ENCODE measurements around the gene SLC35G4.
"Not testable (repeated sequence)": the region's sequence is repeated elsewhere in the genome, so short reads cannot be mapped to it uniquely, and the experiment has no call there.

SLC35G4 gene

DNA sequence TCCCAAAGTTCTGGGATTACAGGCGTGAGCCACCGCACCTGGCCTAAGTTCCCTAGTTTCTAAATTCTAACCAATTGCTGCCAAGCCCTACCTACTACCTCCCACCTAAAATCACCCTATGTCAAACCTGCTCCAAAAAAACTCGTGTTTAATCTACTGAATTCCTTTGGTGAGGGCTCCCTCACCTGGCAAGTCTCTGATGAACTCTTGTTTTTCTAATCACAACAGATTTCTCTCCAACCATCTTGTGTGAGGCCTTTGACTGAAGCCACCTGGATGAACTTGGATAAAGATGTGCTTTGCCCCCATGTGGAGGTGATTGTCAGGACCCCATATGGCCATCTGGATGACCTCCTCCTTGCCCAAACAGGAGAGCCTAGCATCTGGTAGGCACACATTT, 17.4 kb upstream of the SLC35G4 start:
- no peaks in the 10 kb centered on the region for H3K36me3 ChIP-seq
- intact Hi-C loops (cut with DNase I; ENCODE audit: low total_unique reads) = no loop called here
- no peak for DNase-seq

DNA sequence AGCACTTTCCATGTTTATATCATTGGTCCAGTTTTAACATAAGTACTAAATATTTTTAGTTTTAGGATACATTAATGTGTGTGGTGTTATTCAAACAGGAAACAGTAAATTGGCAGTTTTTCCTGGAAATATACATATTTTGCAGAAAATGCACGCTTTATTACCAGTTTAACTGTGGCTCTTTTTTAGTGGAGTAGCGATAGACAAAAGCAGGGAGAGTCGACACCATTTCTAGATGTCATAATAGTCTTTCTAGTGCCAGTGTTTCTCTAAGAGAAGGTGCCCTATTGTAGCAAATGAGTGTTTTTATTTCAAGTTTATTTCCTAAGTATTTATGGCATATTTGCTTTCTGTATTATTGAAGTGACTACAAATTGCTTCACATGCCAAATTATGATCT, 9.1 kb upstream of the SLC35G4 start:
- Histone ChIP-seq H3K27ac (no peak overlapping the region), H3K9me3 (peaks cover 0 to 7% (median 0%) of the 10 kb centered on the region in 3 donors), H3K36me3 (no peaks in the 10 kb centered on the region), H3K4me3 (no peak overlapping the region), H3K4me1 (no peaks in the 10 kb centered on the region), H3K27me3 (no peaks in the 10 kb centered on the region)
- TF ChIP-seq, protein P1, sequence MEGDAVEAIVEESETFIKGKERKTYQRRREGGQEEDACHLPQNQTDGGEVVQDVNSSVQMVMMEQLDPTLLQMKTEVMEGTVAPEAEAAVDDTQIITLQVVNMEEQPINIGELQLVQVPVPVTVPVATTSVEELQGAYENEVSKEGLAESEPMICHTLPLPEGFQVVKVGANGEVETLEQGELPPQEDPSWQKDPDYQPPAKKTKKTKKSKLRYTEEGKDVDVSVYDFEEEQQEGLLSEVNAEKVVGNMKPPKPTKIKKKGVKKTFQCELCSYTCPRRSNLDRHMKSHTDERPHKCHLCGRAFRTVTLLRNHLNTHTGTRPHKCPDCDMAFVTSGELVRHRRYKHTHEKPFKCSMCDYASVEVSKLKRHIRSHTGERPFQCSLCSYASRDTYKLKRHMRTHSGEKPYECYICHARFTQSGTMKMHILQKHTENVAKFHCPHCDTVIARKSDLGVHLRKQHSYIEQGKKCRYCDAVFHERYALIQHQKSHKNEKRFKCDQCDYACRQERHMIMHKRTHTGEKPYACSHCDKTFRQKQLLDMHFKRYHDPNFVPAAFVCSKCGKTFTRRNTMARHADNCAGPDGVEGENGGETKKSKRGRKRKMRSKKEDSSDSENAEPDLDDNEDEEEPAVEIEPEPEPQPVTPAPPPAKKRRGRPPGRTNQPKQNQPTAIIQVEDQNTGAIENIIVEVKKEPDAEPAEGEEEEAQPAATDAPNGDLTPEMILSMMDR (IDR thresholded peaks at IDR 0.05) = no peak
- intact Hi-C loops (cut with DNase I; ENCODE audit: low total_unique reads) = no loop called here
- no peak for DNase-seq

More for the DNA sequence above, 17.4 kb upstream of the SLC35G4 start:
- Histone ChIP-seq H3K27me3 (peaks cover 0 to 7% of the 10 kb centered on the region in 2 donors), H3K9me3 (peaks cover 0 to 7% (median 0%) of the 10 kb centered on the region in 3 donors), H3K4me1 (no peaks in the 10 kb centered on the region), H3K27ac (no peak overlapping the region), H3K4me3 (no peak overlapping the region)
- TF ChIP-seq, protein P1 (IDR thresholded peaks at IDR 0.05) = no peak

DNA sequence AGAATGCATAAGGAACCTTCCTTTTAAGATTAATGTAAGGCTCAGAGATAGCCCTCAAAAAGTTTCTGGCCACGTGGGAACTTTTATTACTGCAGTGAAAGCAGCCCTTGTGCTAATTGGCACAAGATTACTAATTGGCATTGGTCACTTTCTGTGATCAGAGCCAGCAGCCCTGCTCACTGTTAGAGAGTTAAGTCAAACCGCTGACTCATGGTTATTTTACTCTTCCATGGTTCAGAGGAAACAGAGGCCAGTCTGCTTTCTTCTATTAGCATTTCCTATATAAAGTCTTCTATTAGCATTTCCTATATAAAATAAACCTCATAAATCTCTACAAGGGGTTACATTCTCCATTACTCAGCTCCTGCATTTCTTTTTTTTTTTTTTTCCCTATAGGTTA, 1.5 kb upstream of the SLC35G4 start:
- H3K4me1 ChIP-seq = no peaks in the 10 kb centered on the region
- H3K36me3 ChIP-seq = no peaks in the 10 kb centered on the region
- intact Hi-C loops (cut with DNase I; ENCODE audit: low total_unique reads) = no loop called here
- TF ChIP-seq, protein P1 (IDR thresholded peaks at IDR 0.05) = no peak
- H3K4me3 ChIP-seq = no peak overlapping the region
- no peaks in the 10 kb centered on the region for H3K27me3 ChIP-seq
- no peaks in the 10 kb centered on the region for H3K9me3 ChIP-seq
- no peak for DNase-seq
- H3K27ac ChIP-seq = no peak overlapping the region

DNA sequence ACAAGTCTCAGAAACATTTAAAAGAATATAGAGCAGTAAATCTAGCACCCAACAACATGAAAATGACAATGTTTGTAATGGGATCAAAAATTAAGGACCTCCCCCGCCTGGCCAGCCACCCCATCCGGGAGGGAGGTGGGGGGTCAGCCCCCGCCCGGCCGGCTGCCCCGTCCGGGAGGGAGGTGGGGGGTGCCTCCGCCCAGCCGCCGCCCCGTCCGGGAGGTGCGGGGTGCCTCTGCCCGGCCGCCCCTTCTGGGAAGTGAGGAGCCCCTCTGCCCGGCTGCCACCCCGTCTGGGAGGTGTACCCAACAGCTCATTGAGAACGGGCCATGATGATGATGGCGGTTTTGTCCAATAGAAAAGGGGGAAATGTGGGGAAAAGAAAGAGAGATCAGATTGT, 778 bp upstream of the SLC35G4 start:
- H3K36me3 ChIP-seq; H3K9me3 ChIP-seq; H3K27ac ChIP-seq; DNase-seq; H3K4me1 ChIP-seq; H3K27me3 ChIP-seq; H3K4me3 ChIP-seq; intact Hi-C loops (cut with DNase I; ENCODE audit: low total_unique reads): not testable (repeated sequence)

DNA sequence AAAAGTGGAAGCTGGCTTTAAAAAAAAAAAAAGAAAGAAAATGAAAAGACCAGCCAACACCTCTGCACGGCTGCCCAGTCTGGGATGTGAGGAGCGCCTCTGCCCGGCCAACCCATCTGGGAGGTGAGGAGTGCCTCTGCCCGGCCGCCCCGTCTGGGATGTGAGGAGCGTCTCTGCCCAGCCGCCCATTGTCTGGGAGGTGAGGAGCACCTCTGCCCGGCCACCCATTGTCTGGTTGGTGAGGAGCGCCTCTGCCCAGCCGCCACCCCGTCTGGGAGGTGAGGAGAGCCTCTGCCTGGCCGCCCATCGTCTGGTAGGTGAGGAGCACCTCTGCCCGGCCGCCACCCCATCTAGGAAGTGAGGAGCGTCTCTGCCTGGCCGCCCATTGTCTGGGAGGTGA, 3.7 kb downstream of the SLC35G4 start:
- H3K4me1 ChIP-seq; H3K4me3 ChIP-seq; H3K27ac ChIP-seq; H3K27me3 ChIP-seq; DNase-seq; intact Hi-C loops (cut with DNase I; ENCODE audit: low total_unique reads); H3K36me3 ChIP-seq: not testable (repeated sequence)
- peaks cover 0 to 13% (median 0%) of the 10 kb centered on the region in 3 donors for H3K9me3 ChIP-seq

GRCh38 chr18:11613611-11614010, 4.2 kb downstream of the SLC35G4 start:
- H3K9me3 ChIP-seq = peaks cover 0 to 13% (median 0%) of the 10 kb centered on the region in 3 donors
- H3K4me3 ChIP-seq; H3K27ac ChIP-seq; H3K27me3 ChIP-seq; H3K36me3 ChIP-seq; DNase-seq; intact Hi-C loops (cut with DNase I; ENCODE audit: low total_unique reads); H3K4me1 ChIP-seq: not testable (repeated sequence)

DNA sequence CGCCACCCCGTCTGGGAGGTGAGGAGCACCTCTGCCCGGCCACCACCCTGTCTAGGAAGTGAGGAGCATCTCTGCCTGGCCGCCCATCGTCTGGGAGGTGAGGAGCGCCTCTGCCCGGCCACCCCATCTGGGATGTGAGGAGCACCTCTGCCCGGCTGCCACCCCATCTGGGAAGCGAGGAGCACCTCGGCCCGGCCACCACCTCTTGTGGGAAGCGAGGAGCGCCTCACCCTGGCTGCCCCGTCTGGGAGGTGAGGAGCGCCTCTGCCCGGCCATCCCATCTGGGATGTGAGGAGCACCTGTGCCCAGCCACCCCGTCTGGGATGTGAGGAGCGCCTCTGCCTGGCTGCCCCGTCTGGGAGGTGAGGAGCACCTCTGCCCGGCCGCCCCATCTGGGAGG, 4.6 kb downstream of the SLC35G4 start:
- intact Hi-C loops (cut with DNase I; ENCODE audit: low total_unique reads); H3K36me3 ChIP-seq: not testable (repeated sequence)

GRCh38 chr18:11614981-11615380, 5.6 kb downstream of the SLC35G4 start:
- H3K36me3 ChIP-seq; H3K27ac ChIP-seq; DNase-seq; H3K27me3 ChIP-seq; H3K4me3 ChIP-seq; H3K4me1 ChIP-seq; intact Hi-C loops (cut with DNase I; ENCODE audit: low total_unique reads): not testable (repeated sequence)
- peaks cover 0 to 13% (median 0%) of the 10 kb centered on the region in 3 donors for H3K9me3 ChIP-seq

More for the DNA sequence above, 4.6 kb downstream of the SLC35G4 start:
- H3K27me3 ChIP-seq, H3K4me3 ChIP-seq, DNase-seq, H3K27ac ChIP-seq, H3K4me1 ChIP-seq: not testable (repeated sequence)
- peaks cover 0 to 13% (median 0%) of the 10 kb centered on the region in 3 donors for H3K9me3 ChIP-seq

DNA sequence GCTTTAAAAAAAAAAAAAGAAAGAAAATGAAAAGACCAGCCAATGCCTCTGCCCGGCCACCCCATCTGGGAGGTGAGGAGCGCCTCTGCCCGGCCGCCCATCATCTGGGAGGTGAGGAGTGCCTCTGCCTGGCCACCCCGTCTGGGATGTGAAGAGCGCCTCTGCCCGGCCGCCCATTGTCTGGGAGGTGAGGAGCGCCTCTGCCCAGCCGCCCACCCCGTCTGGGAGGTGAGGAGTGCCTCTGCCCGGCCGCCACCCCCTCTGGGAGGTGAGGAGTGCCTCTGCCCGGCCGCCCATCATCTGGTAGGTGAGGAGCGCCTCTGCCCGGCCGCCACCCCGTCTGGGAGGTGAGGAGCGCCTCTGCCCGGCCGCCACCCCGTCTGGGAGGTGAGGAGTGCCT, 37.9 kb downstream of the SLC35G4 start:
- intact Hi-C loops (cut with DNase I; ENCODE audit: low total_unique reads); DNase-seq; H3K9me3 ChIP-seq; H3K4me1 ChIP-seq; H3K27ac ChIP-seq; H3K4me3 ChIP-seq; H3K27me3 ChIP-seq; H3K36me3 ChIP-seq: not testable (repeated sequence)

DNA sequence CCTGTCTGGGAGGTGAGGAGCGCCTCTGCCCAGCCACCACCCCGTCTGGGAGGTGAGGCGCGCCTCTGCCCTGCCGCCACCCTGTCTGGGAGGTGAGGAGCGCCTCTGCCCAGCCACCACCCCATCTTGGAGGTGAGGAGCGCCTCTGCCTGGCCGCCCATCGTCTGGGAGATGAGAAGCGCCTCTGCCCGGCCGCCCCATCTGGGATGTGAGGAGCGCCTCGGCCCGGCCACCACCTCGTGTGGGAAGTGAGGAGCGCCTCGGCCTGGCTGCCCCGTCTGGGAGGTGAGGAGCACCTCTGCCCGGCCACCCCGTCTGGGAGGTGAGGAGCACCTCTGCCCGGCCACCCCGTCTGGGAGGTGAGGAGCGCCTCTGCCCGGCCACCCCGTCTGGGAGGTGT, 38.4 kb downstream of the SLC35G4 start:
- H3K4me3 ChIP-seq; intact Hi-C loops (cut with DNase I; ENCODE audit: low total_unique reads); H3K4me1 ChIP-seq; H3K9me3 ChIP-seq; H3K27me3 ChIP-seq; H3K36me3 ChIP-seq; DNase-seq; H3K27ac ChIP-seq: not testable (repeated sequence)

All from tibial artery (tissue), 4 donors.